ENCODE measurements around the gene TRIM41. TPM values are rescaled to one million over a fixed set of nuclear protein-coding genes. Genes with fewer than 3 reads are reported as not detected.
"Not testable (repeated sequence)": the region's sequence is repeated elsewhere in the genome, so short reads cannot be mapped to it uniquely, and the experiment has no call there.

The TRIM41 gene
- total RNA-seq, 1 donor, result 6.1 TPM

DNA sequence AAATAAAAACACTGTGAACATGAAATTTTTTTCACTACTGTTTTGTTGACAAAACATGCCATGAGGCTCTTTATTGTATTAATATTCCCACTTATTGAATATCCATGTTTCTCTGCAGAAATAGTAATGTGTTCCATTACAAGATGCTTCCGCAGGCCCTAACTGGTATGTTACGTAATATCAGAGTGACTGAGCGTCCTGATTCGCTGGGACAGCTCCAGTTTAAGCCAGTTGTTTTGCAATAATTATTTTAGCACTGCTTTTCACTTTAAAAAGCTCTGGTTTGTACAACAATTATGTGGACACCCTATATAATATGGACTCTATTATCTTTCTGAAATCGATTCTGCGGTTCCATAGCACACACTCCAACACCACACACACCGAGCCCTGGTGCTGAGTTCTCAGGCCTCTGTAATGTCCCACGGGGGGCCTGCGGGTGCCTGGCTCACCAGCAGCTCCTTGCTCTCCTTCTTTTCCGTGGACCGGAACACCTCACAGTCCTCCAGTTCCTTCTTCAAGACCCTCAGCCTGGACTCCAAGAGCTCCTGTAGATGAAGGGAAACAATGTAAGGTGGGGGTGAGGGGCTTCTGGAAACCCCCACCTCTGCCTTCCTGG lies 19.9 kb upstream of the TRIM41 start:
- H3K9me3 ChIP-seq (ENCODE audit: low read depth, low read length), result no peaks in the 10 kb centered on the region
- H3K4me1 ChIP-seq (ENCODE audit: insufficient read depth, low read length), result peaks cover 60% of the 10 kb centered on the region
- H3K4me3 ChIP-seq (ENCODE audit: low read length), result no peak overlapping the region
- peaks cover 18% of the 10 kb centered on the region for H3K27me3 ChIP-seq (ENCODE audit: insufficient read depth, low read length)

GRCh38 chr5:181203777-181204112 lies 19.3 kb upstream of the TRIM41 start:
- Histone ChIP-seq H3K4me3 (ENCODE audit: low read length) (peak overlapping the region; percentile 37), H3K27me3 (ENCODE audit: insufficient read depth, low read length) (peaks cover 18% of the 10 kb centered on the region), H3K4me1 (ENCODE audit: insufficient read depth, low read length) (peaks cover 60% of the 10 kb centered on the region), H3K9me3 (ENCODE audit: low read depth, low read length) (no peaks in the 10 kb centered on the region)

- Histone ChIP-seq H3K4me3 (ENCODE audit: low read length) (peak overlapping the region; percentile 37), H3K27me3 (ENCODE audit: insufficient read depth, low read length) (peaks cover 18% of the 10 kb centered on the region), H3K4me1 (ENCODE audit: insufficient read depth, low read length) (peaks cover 60% of the 10 kb centered on the region), H3K9me3 (ENCODE audit: low read depth, low read length) (no peaks in the 10 kb centered on the region)
These were observed 18.8 kb upstream of the TRIM41 start for GRCh38 chr5:181204113-181204825.

DNA sequence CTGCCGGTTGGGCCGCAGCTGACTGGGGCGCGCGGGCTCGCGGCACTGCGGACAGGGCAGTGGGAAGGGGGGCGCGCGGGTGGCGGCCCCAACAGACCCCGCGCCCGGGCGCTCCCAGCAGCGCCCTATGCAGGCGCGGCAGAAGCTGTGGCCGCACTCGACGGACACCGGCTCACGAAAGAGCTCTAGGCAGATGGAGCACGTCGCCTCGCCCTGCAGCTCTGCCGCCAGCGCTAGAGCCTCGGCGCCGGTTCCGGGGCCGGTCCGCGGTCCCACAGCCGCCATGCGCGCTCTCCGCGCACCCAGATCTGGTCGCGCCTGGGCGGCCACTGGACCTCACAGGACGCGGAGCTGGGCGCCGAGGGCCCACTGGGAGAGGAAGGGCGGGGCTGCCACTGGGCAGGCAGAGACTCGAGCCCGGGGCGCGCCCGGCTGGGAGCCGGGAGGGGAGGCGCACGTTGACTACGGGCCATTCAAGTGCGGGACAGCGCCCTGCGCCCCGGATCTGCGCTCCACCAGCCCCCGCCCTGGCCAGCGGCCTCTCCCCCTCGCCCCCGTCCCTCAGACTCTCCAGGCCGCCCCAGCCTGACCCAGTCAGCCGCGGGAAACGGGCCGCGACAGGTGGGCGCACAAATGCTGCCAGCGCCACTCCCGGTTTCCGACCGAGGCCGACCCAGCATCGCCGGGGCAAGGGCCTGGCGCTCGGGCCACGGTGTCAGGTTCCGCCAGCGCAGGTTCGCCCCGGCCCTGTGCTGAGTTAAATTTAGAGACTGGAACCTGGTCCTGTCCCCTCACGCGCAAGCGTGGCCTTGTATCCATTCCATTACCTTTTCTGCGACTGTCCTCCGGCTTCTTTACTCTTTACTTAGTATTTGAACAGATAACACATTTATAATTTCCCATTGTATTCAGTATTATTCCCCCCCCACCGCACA lies 18.0 kb upstream of the TRIM41 start, which contains the start of gene TRIM7:
TRIM7 (minus strand) TSS at position 371 of the 935 bp plus-strand sequence; CDS start at position 285, 86 bp downstream.
- Histone ChIP-seq H3K4me1 (ENCODE audit: insufficient read depth, low read length) (peaks cover 60% of the 10 kb centered on the region), H3K9me3 (ENCODE audit: low read depth, low read length) (no peaks in the 10 kb centered on the region), H3K27me3 (ENCODE audit: insufficient read depth, low read length) (peaks cover 18% of the 10 kb centered on the region), H3K4me3 (ENCODE audit: low read length) (peak within 1 kb of the TSS; percentile 37)

DNA sequence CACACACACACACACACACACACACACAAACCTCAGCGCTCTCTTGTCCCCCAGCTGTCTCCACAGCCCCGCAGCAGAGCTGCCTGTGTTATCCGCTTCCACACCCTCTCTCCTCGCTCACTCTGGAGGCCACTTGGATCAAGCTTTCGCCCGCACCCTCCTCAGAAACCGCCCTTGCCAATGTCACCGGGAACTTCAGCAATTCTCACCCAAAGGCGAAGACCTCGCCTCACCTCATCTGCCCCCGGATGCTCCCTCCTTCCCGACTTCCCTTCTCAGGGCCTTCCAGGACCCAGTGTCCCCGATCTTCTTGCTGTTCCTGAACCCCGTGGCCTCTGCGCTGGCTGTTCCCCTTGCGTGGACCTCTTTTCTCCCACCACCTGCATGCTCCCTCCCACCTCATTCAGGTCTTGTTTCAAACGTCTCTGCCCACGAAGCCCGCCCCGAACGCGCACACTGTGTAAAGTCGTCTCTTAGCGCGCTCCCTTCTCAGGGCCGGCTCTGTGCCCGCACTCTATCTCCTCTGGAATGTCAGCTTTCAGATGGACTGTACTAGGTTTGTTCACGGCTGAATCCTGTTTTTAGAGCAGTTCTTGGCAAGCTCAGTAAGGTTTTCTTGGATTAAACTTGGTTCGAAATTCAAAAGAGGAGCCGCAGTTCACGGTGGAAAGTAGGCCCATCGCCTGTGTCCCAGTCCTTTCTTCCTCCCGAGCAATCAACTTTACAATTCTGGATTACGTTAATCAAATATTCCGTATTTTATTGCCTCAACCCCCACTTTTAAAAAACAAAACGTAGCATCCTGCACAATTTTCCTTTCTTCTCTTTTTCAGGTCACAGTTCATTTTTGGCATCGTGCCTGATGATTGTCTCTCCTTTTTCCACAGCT lies 17.1 kb upstream of the TRIM41 start:
- Histone ChIP-seq H3K4me3 (ENCODE audit: low read length) (peak overlapping the region; percentile 37), H3K27me3 (ENCODE audit: insufficient read depth, low read length) (peaks cover 18% of the 10 kb centered on the region), H3K9me3 (ENCODE audit: low read depth, low read length) (no peaks in the 10 kb centered on the region), H3K4me1 (ENCODE audit: insufficient read depth, low read length) (peaks cover 50% of the 10 kb centered on the region)

GRCh38 chr5:181207214-181207959 lies 15.7 kb upstream of the TRIM41 start:
- peak overlapping the region; percentile 37 for H3K4me3 ChIP-seq (ENCODE audit: low read length)
- H3K9me3 ChIP-seq (ENCODE audit: low read depth, low read length), result no peaks in the 10 kb centered on the region
- H3K4me1 ChIP-seq (ENCODE audit: insufficient read depth, low read length), result peaks cover 46% of the 10 kb centered on the region

GRCh38 chr5:181207960-181208253 lies 15.2 kb upstream of the TRIM41 start:
- Histone ChIP-seq H3K4me1 (ENCODE audit: insufficient read depth, low read length) (peaks cover 44% of the 10 kb centered on the region), H3K27me3 (ENCODE audit: insufficient read depth, low read length) (peaks cover 18% of the 10 kb centered on the region), H3K9me3 (ENCODE audit: low read depth, low read length) (no peaks in the 10 kb centered on the region), H3K4me3 (ENCODE audit: low read length) (peak overlapping the region; percentile 37)

More at GRCh38 chr5:181207214-181207959, 15.7 kb upstream of the TRIM41 start:
- H3K27me3 ChIP-seq (ENCODE audit: insufficient read depth, low read length), result peaks cover 18% of the 10 kb centered on the region

- H3K9me3 ChIP-seq (ENCODE audit: low read depth, low read length); H3K4me3 ChIP-seq (ENCODE audit: low read length): not testable (repeated sequence)
- peaks cover 13% of the 10 kb centered on the region for H3K27me3 ChIP-seq (ENCODE audit: insufficient read depth, low read length)
- H3K4me1 ChIP-seq (ENCODE audit: insufficient read depth, low read length), result peaks cover 33% of the 10 kb centered on the region
These were observed 14.1 kb upstream of the TRIM41 start for GRCh38 chr5:181209006-181209405.

- not testable (repeated sequence) for H3K9me3 ChIP-seq (ENCODE audit: low read depth, low read length); H3K4me3 ChIP-seq (ENCODE audit: low read length)
- peaks cover 13% of the 10 kb centered on the region for H3K27me3 ChIP-seq (ENCODE audit: insufficient read depth, low read length)
- H3K4me1 ChIP-seq (ENCODE audit: insufficient read depth, low read length), result peaks cover 22% of the 10 kb centered on the region
These were observed 12.9 kb upstream of the TRIM41 start for GRCh38 chr5:181210148-181210547.

GRCh38 chr5:181210698-181211097 lies 12.4 kb upstream of the TRIM41 start:
- H3K9me3 ChIP-seq (ENCODE audit: low read depth, low read length); H3K4me3 ChIP-seq (ENCODE audit: low read length): not testable (repeated sequence)
- H3K4me1 ChIP-seq (ENCODE audit: insufficient read depth, low read length), result peaks cover 16% of the 10 kb centered on the region
- H3K27me3 ChIP-seq (ENCODE audit: insufficient read depth, low read length), result peaks cover 12% of the 10 kb centered on the region

DNA sequence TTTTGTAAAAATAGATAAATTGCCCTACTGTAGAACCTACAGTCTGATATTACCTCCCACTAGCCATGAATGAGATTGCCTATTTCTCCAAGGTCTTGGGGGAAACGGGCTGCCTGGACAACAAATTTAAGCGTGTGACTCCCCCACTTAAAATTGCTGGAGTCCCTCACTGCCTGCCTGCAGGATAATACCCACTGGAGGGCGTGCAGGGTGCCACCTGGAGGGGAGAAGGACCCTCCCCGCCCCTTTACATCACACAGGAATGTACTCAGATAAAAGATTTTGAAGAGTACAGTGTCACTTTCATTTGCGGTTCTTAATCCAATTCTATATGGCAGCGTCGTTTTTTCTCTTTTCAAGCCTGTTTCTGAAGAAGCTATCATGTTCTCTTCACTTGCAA lies 11.9 kb upstream of the TRIM41 start:
- no peaks in the 10 kb centered on the region for H3K9me3 ChIP-seq (ENCODE audit: low read depth, low read length)
- H3K4me1 ChIP-seq (ENCODE audit: insufficient read depth, low read length), result peaks cover 16% of the 10 kb centered on the region
- peaks cover 7% of the 10 kb centered on the region for H3K27me3 ChIP-seq (ENCODE audit: insufficient read depth, low read length)
- H3K4me3 ChIP-seq (ENCODE audit: low read length), result no peak overlapping the region

DNA sequence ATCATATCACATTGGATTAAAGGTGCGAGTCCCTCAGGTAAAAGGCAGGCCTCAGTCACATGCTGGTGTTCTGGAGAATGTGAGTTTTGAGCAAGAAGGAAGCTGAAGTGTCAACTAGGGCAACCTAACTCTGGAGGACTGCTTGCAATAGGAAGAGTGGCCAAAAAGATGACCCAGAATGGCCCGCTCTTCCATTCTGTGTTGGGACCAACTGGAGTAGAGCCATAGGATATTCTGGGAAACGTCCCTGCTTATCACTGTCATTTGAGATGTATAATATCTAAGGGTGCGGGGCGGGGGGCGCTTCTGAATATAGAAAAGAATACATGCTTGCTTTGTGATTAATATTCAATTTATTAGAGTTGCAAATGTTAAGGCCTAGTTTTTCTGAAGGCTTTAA lies 11.0 kb upstream of the TRIM41 start:
- H3K4me3 ChIP-seq (ENCODE audit: low read length), result no peak overlapping the region
- H3K27me3 ChIP-seq (ENCODE audit: insufficient read depth, low read length), result peaks cover 7% of the 10 kb centered on the region
- no peaks in the 10 kb centered on the region for H3K9me3 ChIP-seq (ENCODE audit: low read depth, low read length)
- peaks cover 18% of the 10 kb centered on the region for H3K4me1 ChIP-seq (ENCODE audit: insufficient read depth, low read length)

GRCh38 chr5:181212934-181213333 lies 10.1 kb upstream of the TRIM41 start:
- peaks cover 6% of the 10 kb centered on the region for H3K27me3 ChIP-seq (ENCODE audit: insufficient read depth, low read length)
- H3K9me3 ChIP-seq (ENCODE audit: low read depth, low read length), result no peaks in the 10 kb centered on the region
- no peak overlapping the region for H3K4me3 ChIP-seq (ENCODE audit: low read length)

GRCh38 chr5:181214249-181214648 lies 8.8 kb upstream of the TRIM41 start:
- not testable (repeated sequence) for H3K4me3 ChIP-seq (ENCODE audit: low read length); H3K27me3 ChIP-seq (ENCODE audit: insufficient read depth, low read length); H3K9me3 ChIP-seq (ENCODE audit: low read depth, low read length)
- peaks cover 31% of the 10 kb centered on the region for H3K4me1 ChIP-seq (ENCODE audit: insufficient read depth, low read length)

More at GRCh38 chr5:181212934-181213333, 10.1 kb upstream of the TRIM41 start:
- peaks cover 22% of the 10 kb centered on the region for H3K4me1 ChIP-seq (ENCODE audit: insufficient read depth, low read length)

Data from mononuclear cell (primary cell).